ENCODE data around the gene GALNTL6. TPM values are rescaled to one million over a fixed set of nuclear protein-coding genes. Genes with fewer than 3 reads are reported as not detected.
A peak's percentile ranks its signal among the peaks of the same experiment; 100 is the strongest.

GALNTL6 gene
- total RNA-seq, 1 donor from 2014 or later, result 0.61 TPM

DNA sequence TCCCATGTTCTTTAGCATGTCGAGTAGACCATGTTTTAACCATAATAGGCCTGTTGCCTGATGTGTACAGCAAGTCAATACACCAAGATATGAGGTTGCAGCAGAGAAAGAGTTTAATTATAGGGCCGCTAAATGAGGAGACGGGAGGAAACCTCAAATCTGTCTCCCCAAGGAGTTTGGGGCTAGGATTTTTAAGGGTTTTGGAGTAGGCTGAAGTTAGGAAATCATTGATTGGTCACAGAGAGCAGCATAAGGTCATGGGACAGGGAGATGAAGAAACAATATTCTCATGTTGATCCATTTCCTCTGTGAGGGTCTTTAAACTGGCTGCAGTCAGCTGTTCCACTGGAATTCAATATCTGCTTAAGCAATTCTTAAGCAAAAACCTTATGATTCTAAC, 1195.2 kb downstream of the GALNTL6 start:
- H3K4me2 ChIP-seq (ENCODE audit: low read length), result no peak overlapping the region
- Mint-ChIP-seq H3K4me1 (ENCODE audit: low read depth, unreplicated experiment) (peaks cover 8% of the 10 kb centered on the region), H3K36me3 (ENCODE audit: low read depth, unreplicated experiment) (no peaks in the 10 kb centered on the region), H3K27me3 (ENCODE audit: low read depth, unreplicated experiment) (peaks cover 4% of the 10 kb centered on the region), H3K4me3 (ENCODE audit: unreplicated experiment) (no peak overlapping the region), H3K9me3 (ENCODE audit: unreplicated experiment) (peaks cover 1% of the 10 kb centered on the region), H3K27ac (ENCODE audit: unreplicated experiment) (no peak overlapping the region)
- H4K20me1 ChIP-seq (ENCODE audit: insufficient read depth, low read length), result no peaks in the 10 kb centered on the region
- H3K9ac ChIP-seq (ENCODE audit: low read length), result no peak overlapping the region
- no peak for DNase-seq (ENCODE audit: low read depth)
- peaks cover under 1% of the 10 kb centered on the region for H3K4me1 ChIP-seq (ENCODE audit: insufficient read depth, low read length)
- no peak for FAIRE-seq
- H3K27ac ChIP-seq (ENCODE audit: low read depth, low read length), result no peak overlapping the region
- H2AFZ ChIP-seq (ENCODE audit: low read depth, low read length), result no peak overlapping the region
- H3K79me2 ChIP-seq (ENCODE audit: insufficient read depth, low read length), result no peaks in the 10 kb centered on the region
- no peaks in the 10 kb centered on the region for H3K36me3 ChIP-seq (ENCODE audit: insufficient read depth, low read length)
- no peaks in the 10 kb centered on the region for H3K9me3 ChIP-seq (ENCODE audit: insufficient read depth, low read depth, low read length)
- peaks cover 13% of the 10 kb centered on the region for H3K27me3 ChIP-seq (ENCODE audit: insufficient read depth, low read length)
- TF ChIP-seq EZH2 (IDR thresholded peaks at IDR 0.05; ENCODE audit: insufficient read depth, low read length) (no peak), CTCF (IDR thresholded peaks at IDR 0.05; ENCODE audit: insufficient read depth, low read depth, low read length) (no peak)
- no peak overlapping the region for H3K4me3 ChIP-seq (ENCODE audit: insufficient read depth, low read depth, low read length)

DNA sequence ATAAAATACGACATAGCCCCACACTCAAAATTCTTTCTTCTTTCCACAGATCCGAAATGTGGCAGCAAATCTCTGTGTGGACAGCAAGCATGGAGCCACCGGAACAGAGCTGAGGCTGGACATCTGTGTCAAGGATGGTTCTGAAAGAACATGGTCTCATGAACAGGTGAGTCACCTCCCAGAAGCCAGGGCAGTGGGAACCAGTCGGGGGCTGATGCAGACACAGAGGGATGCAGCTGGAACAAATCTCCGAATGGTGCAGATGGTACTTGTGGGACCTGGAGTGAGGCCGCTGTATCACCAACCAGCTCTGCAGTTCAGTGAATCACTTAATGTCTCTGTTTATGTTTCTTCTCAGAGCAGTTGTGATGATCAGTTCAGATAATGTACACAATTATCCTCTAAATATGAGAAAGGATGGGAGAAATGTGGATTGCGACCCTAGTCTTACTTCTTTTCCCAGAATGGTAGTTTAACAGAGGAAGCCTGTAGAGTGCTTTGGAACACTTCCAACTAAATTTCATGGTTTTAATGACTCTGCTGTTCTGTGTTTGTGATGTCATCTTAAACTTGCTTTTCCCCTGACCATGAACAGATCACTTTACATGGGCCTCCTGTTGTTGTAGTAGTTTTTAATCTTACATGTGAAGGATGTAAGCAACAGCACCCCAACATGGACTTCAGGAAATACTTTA, 1196.1 kb downstream of the GALNTL6 start:
- peaks cover 8% of the 10 kb centered on the region for H3K4me1 ChIP-seq (ENCODE audit: insufficient read depth, low read length)
- no peak overlapping the region for H3K4me2 ChIP-seq (ENCODE audit: low read length)
- no peak overlapping the region for H3K27ac ChIP-seq (ENCODE audit: low read depth, low read length)
- H4K20me1 ChIP-seq (ENCODE audit: insufficient read depth, low read length), result no peaks in the 10 kb centered on the region
- H3K4me3 ChIP-seq (ENCODE audit: insufficient read depth, low read depth, low read length), result no peak overlapping the region
- H3K36me3 Mint-ChIP-seq (ENCODE audit: low read depth, unreplicated experiment), result no peaks in the 10 kb centered on the region
- no peak overlapping the region for H3K27ac Mint-ChIP-seq (ENCODE audit: unreplicated experiment)
- no peaks in the 10 kb centered on the region for H3K36me3 ChIP-seq (ENCODE audit: insufficient read depth, low read length)
- H3K9me3 ChIP-seq (ENCODE audit: insufficient read depth, low read depth, low read length), result no peaks in the 10 kb centered on the region
- no peaks in the 10 kb centered on the region for H3K79me2 ChIP-seq (ENCODE audit: insufficient read depth, low read length)
- peaks cover 16% of the 10 kb centered on the region for H3K4me1 Mint-ChIP-seq (ENCODE audit: low read depth, unreplicated experiment)
- peaks cover 1% of the 10 kb centered on the region for H3K9me3 Mint-ChIP-seq (ENCODE audit: unreplicated experiment)
- no peak overlapping the region for H3K4me3 Mint-ChIP-seq (ENCODE audit: unreplicated experiment)
- FAIRE-seq (no peak), DNase-seq (ENCODE audit: low read depth) (peak; percentile 28)
- no peak overlapping the region for H3K9ac ChIP-seq (ENCODE audit: low read length)
- no peak overlapping the region for H2AFZ ChIP-seq (ENCODE audit: low read depth, low read length)
- H3K27me3 ChIP-seq (ENCODE audit: insufficient read depth, low read length), result peaks cover 6% of the 10 kb centered on the region
- TF ChIP-seq CTCF (IDR thresholded peaks at IDR 0.05; ENCODE audit: insufficient read depth, low read depth, low read length), result no peak
- no peak for TF ChIP-seq EZH2 (IDR thresholded peaks at IDR 0.05; ENCODE audit: insufficient read depth, low read length)
- peaks cover 4% of the 10 kb centered on the region for H3K27me3 Mint-ChIP-seq (ENCODE audit: low read depth, unreplicated experiment)

DNA sequence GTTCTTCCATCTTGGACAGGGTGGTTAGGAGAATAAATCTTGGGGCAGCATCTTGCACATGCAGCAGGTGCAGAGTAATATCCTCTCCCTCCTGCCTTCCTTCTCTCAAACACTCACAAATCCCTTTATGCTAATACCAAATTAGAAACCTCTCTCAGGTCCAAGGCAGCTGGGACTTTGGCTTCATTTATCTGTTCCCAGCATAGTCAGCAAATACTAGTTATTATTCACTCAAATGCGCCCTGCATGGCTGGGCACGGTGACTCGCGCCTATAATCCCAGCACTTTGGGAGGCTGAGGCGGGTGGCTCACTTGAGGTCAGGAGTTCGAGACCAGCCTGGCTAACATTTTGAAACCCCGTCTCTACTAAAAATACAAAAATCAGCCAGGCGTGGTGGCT, 1199.4 kb downstream of the GALNTL6 start:
- H3K36me3 ChIP-seq (ENCODE audit: insufficient read depth, low read length), result no peaks in the 10 kb centered on the region
- H3K4me3 ChIP-seq (ENCODE audit: insufficient read depth, low read depth, low read length), result no peak overlapping the region
- Mint-ChIP-seq H3K27me3 (ENCODE audit: low read depth, unreplicated experiment) (no peaks in the 10 kb centered on the region), H3K36me3 (ENCODE audit: low read depth, unreplicated experiment) (no peaks in the 10 kb centered on the region), H3K4me3 (ENCODE audit: unreplicated experiment) (no peak overlapping the region), H3K4me1 (ENCODE audit: low read depth, unreplicated experiment) (peaks cover 20% of the 10 kb centered on the region), H3K27ac (ENCODE audit: unreplicated experiment) (no peak overlapping the region), H3K9me3 (ENCODE audit: unreplicated experiment) (peaks cover 2% of the 10 kb centered on the region)
- no peaks in the 10 kb centered on the region for H3K79me2 ChIP-seq (ENCODE audit: insufficient read depth, low read length)
- H3K9me3 ChIP-seq (ENCODE audit: insufficient read depth, low read depth, low read length), result no peaks in the 10 kb centered on the region
- H3K4me2 ChIP-seq (ENCODE audit: low read length), result no peak overlapping the region
- no peak overlapping the region for H3K27ac ChIP-seq (ENCODE audit: low read depth, low read length)
- H2AFZ ChIP-seq (ENCODE audit: low read depth, low read length), result no peak overlapping the region
- DNase-seq (ENCODE audit: low read depth), result no peak
- no peak for TF ChIP-seq EZH2 (IDR thresholded peaks at IDR 0.05; ENCODE audit: insufficient read depth, low read length)
- no peak for TF ChIP-seq CTCF (IDR thresholded peaks at IDR 0.05; ENCODE audit: insufficient read depth, low read depth, low read length)
- no peaks in the 10 kb centered on the region for H3K27me3 ChIP-seq (ENCODE audit: insufficient read depth, low read length)
- H3K9ac ChIP-seq (ENCODE audit: low read length), result no peak overlapping the region
- no peaks in the 10 kb centered on the region for H4K20me1 ChIP-seq (ENCODE audit: insufficient read depth, low read length)
- FAIRE-seq, result no peak
- H3K4me1 ChIP-seq (ENCODE audit: insufficient read depth, low read length), result peaks cover 11% of the 10 kb centered on the region
